ENCODE measurements around the gene EBF3.
A peak's percentile ranks its signal among the peaks of the same experiment; 100 is the strongest.

Gene EBF3

GRCh38 chr10:129963641-129964501 lies at the start of gene EBF3:
EBF3 (minus strand) TSS chr10:129964274; CDS start chr10:129963768, 506 bp downstream.
- peak; percentile 35 to 47 for DNase-seq
- TF ChIP-seq GATA1 (IDR thresholded peaks at IDR 0.05; ENCODE audit: low read depth, low read length) (no peak), POLR2A (IDR thresholded peaks at IDR 0.05; ENCODE audit: low read length) (no peak)

GRCh38 chr10:130013335-130014262 lies 49.5 kb upstream of the EBF3 start:
- no peak for DNase-seq

GRCh38 chr10:130012129-130012528 lies 48.1 kb upstream of the EBF3 start:
- TF ChIP-seq GATA1 (IDR thresholded peaks at IDR 0.05; ENCODE audit: low read depth, low read length), result no peak
- no peak for TF ChIP-seq POLR2A (IDR thresholded peaks at IDR 0.05; ENCODE audit: low read length)
- no peak for DNase-seq

More at GRCh38 chr10:130013335-130014262, 49.5 kb upstream of the EBF3 start:
- TF ChIP-seq POLR2A (IDR thresholded peaks at IDR 0.05; ENCODE audit: low read length), result no peak
- TF ChIP-seq GATA1 (IDR thresholded peaks at IDR 0.05; ENCODE audit: low read depth, low read length), result no peak

- DNase-seq, result no peak
- TF ChIP-seq GATA1 (IDR thresholded peaks at IDR 0.05; ENCODE audit: low read depth, low read length) (no peak), POLR2A (IDR thresholded peaks at IDR 0.05; ENCODE audit: low read length) (no peak)
Measured at GRCh38 chr10:130010653-130011052, 46.6 kb upstream of the EBF3 start.

GRCh38 chr10:130009228-130009627 lies 45.2 kb upstream of the EBF3 start:
- no peak for DNase-seq

GRCh38 chr10:130003787-130004613 lies 39.9 kb upstream of the EBF3 start:
- DNase-seq, result no peak
- no peak for TF ChIP-seq POLR2A (IDR thresholded peaks at IDR 0.05; ENCODE audit: low read length)
- no peak for TF ChIP-seq GATA1 (IDR thresholded peaks at IDR 0.05; ENCODE audit: low read depth, low read length)

More at GRCh38 chr10:130009228-130009627, 45.2 kb upstream of the EBF3 start:
- no peak for TF ChIP-seq GATA1 (IDR thresholded peaks at IDR 0.05; ENCODE audit: low read depth, low read length)
- no peak for TF ChIP-seq POLR2A (IDR thresholded peaks at IDR 0.05; ENCODE audit: low read length)

GRCh38 chr10:130003166-130003565 lies 39.1 kb upstream of the EBF3 start:
- TF ChIP-seq POLR2A (IDR thresholded peaks at IDR 0.05; ENCODE audit: low read length) (no peak), GATA1 (IDR thresholded peaks at IDR 0.05; ENCODE audit: low read depth, low read length) (no peak)
- DNase-seq, result no peak

- no peak for TF ChIP-seq POLR2A (IDR thresholded peaks at IDR 0.05; ENCODE audit: low read length)
- TF ChIP-seq GATA1 (IDR thresholded peaks at IDR 0.05; ENCODE audit: low read depth, low read length), result no peak
- no peak for DNase-seq
Measured at GRCh38 chr10:130002606-130003005, 38.5 kb upstream of the EBF3 start.

- TF ChIP-seq GATA1 (IDR thresholded peaks at IDR 0.05; ENCODE audit: low read depth, low read length) (no peak), POLR2A (IDR thresholded peaks at IDR 0.05; ENCODE audit: low read length) (no peak)
- no peak for DNase-seq
Measured at GRCh38 chr10:130000918-130001317, 36.8 kb upstream of the EBF3 start.

- TF ChIP-seq POLR2A (IDR thresholded peaks at IDR 0.05; ENCODE audit: low read length) (no peak), GATA1 (IDR thresholded peaks at IDR 0.05; ENCODE audit: low read depth, low read length) (no peak)
- DNase-seq, result no peak
Measured at GRCh38 chr10:129999140-129999539, 35.1 kb upstream of the EBF3 start.

GRCh38 chr10:129993621-129994020 lies 29.5 kb upstream of the EBF3 start:
- DNase-seq, result no peak
- TF ChIP-seq POLR2A (IDR thresholded peaks at IDR 0.05; ENCODE audit: low read length) (no peak), GATA1 (IDR thresholded peaks at IDR 0.05; ENCODE audit: low read depth, low read length) (no peak)

GRCh38 chr10:129992356-129992755 lies 28.3 kb upstream of the EBF3 start:
- DNase-seq, result no peak
- TF ChIP-seq GATA1 (IDR thresholded peaks at IDR 0.05; ENCODE audit: low read depth, low read length) (no peak), POLR2A (IDR thresholded peaks at IDR 0.05; ENCODE audit: low read length) (no peak)

GRCh38 chr10:129982825-129983224 lies 18.8 kb upstream of the EBF3 start:
- no peak for TF ChIP-seq GATA1 (IDR thresholded peaks at IDR 0.05; ENCODE audit: low read depth, low read length)
- no peak for TF ChIP-seq POLR2A (IDR thresholded peaks at IDR 0.05; ENCODE audit: low read length)

More at GRCh38 chr10:129982825-129983224, 18.8 kb upstream of the EBF3 start:
- no peak for DNase-seq
